ENCODE results near the gene VPS9D1.

Gene VPS9D1

GRCh38 chr16:89732918-89733242, 12.2 kb upstream of the VPS9D1 start:
- in situ Hi-C loops (cut with HindIII; ENCODE audit: low sequenced_read_pairs) = loop anchor here (5.0 kb wide), 2 partner anchors 46 to 64 kb away; partner anchors contain the start of gene CDK10

GRCh38 chr16:89732142-89732917, 11.6 kb upstream of the VPS9D1 start:
- in situ Hi-C loops (cut with HindIII; ENCODE audit: low sequenced_read_pairs) = loop anchor here (5.0 kb wide), 2 partner anchors 45 to 65 kb away; partner anchors contain the start of gene CDK10

DNA sequence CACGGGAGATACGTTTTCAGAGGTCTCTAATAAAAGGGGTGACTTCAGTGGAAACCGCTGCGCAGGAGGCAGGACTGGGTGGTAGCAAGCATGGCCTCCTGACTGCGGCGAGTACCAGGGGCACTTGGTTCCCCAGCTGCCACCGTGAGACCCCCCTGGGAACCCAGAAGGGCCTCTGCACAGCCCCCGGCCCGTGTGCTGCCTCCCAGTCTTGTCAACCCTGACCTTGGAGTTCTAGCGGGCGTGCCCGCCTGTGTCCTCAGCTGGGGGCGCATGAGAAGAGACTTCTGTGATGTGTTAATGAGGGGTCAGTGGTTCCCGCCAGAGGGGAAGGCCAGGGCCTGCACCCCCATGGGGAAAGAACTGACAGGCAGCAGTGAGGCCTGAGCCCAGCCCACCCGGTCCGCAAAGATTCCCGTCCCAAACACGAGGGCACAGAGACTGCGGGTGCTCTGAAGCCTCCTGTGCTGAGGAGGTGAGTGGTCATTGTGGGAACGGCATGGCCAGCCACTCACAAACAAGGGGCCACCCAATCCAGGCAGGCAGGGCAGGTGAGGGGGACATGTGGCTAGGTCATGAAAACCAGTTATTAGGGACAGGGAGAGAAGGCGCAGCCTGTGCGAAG, 10.0 kb upstream of the VPS9D1 start:
- in situ Hi-C loops (cut with HindIII; ENCODE audit: low sequenced_read_pairs) = loop anchor here (5.0 kb wide), 2 partner anchors 43 to 67 kb away; partner anchors contain the start of gene CDK10

DNA sequence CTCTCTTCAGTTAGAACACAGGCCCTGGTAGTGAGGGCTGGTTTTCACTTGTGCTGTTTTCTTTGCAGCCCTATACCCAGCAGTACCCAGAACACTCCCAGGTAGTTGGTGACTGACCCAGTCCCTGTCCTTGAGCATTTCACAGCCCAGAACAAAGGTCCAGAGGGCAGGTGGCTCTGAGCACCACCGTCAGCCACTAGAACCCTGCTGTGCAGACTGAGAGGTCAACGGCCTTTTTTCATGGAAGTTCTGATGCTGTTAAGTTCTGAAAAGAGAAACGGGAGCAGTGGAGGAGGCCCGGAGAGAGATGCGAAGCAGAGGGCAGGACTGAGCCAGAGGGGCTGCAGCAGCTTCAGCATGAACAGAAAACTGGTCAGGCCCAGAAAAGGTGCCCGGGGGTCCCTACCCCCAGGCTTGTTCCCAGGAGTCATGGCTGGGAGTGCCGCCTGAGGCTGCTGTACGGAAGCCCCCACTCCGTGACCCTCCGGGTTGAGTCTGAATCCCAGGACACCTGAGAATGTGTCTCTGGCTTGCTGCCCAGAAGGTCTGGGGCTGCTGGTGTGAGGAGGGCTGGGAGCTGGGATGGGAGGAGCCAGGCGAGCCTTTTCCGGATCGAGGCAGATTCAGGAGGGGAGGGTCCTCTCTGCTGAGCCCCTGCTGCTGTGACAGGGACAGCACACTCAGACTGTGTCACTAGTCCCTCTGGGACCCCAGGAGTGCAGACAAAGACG, 9.3 kb upstream of the VPS9D1 start:
- in situ Hi-C loops (cut with HindIII; ENCODE audit: low sequenced_read_pairs) = loop anchor here (5.0 kb wide), 2 partner anchors 43 to 67 kb away; partner anchors contain the start of gene CDK10

GRCh38 chr16:89729293-89729692, 8.6 kb upstream of the VPS9D1 start:
- in situ Hi-C loops (cut with HindIII; ENCODE audit: low sequenced_read_pairs) = no loop called here

GRCh38 chr16:89727406-89728120, 6.9 kb upstream of the VPS9D1 start:
- in situ Hi-C loops (cut with HindIII; ENCODE audit: low sequenced_read_pairs) = no loop called here

- in situ Hi-C loops (cut with HindIII; ENCODE audit: low sequenced_read_pairs) = no loop called here
Measured at GRCh38 chr16:89723279-89724250, 2.9 kb upstream of the VPS9D1 start.

DNA sequence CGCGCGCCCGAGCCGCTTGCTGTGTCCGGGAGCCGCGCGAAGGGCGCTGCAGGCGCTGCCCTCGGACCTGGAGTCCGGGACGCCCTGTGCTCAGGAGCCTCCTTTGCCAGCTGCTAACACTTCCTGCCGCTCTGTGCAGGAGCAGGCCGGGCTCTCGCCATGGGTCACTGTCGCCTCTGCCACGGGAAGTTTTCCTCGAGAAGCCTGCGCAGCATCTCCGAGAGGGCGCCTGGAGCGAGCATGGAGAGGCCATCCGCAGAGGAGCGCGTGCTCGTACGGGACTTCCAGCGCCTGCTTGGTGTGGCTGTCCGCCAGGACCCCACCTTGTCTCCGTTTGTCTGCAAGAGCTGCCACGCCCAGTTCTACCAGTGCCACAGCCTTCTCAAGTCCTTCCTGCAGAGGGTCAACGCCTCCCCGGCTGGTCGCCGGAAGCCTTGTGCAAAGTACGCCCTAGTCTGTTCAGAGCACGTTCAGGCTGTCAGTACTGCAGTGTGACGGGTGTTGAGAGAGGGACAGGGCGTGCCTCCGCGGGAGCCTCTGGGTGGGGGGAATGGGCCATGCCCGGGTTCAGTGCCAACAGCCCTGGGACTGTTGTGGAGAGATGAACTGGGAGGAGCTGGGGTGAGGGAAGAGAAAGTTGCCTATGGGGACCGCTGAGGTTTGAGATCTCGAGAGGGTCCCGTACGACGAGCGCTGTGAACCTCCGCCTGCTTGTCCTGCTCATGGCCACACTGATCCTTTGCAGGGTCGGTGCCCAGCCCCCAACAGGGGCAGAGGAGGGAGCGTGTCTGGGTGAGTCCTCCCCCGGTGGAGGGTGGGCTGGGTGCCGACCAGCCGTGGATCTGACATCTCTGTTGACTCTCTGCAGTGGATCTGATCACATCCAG, 1.9 kb upstream of the VPS9D1 start:
- in situ Hi-C loops (cut with HindIII; ENCODE audit: low sequenced_read_pairs) = no loop called here

GRCh38 chr16:89721546-89722391, 1.1 kb upstream of the VPS9D1 start:
- in situ Hi-C loops (cut with HindIII; ENCODE audit: low sequenced_read_pairs) = no loop called here

DNA sequence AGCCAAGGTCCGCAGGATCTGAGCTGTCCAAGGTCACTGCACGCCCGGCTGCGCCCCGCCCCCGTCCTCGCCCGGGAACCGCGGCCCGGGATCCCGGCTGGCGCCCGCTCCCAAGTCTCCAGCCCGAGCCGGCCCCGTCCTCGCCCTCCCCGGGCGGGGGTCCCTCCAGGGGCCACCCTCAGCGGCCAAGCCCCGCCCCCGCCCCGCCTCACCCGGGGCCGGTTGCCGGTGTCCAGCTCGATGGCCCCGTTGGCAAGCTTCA, 216 bp downstream of the VPS9D1 start:
- in situ Hi-C loops (cut with HindIII; ENCODE audit: low sequenced_read_pairs) = no loop called here

DNA sequence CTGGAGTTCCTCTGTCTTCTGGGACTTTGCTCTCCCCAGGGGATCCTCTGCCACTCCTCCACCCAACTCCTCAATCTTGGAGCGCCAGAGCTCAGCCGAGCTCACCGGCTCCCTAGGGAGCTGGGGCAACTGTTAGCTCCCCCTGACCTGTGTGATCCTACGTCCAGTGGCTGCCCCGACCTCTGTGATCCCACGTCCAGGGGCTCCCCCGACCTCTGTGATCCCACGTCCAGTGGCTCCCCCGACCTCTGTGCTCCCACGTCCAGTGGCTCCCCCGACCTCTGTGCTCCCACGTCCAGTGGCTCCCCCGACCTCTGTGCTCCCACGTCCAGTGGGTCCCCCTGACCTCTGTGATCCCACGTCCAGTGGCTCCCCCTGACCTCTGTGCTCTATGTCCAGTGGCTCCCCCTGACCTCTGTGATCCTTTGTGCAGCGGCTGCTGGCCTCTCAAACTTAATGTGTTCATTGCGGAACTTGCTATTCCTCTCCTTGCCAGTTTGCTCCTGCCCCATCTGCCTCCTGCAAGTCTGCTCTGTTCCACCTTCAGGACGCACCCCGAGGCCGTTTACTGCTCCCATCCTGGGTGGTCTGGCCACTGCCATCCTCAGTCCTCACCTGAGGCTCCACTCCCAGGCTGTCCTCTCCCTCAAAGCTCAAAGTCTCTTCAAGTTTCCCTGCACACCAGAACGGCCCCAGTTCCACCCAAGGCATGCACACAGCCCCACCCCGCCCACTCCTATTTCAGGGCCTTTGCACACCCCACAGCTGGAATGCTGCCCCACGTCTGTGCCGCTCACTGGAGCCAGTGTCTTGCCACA, 2.8 kb downstream of the VPS9D1 start:
- in situ Hi-C loops (cut with HindIII; ENCODE audit: low sequenced_read_pairs) = no loop called here

DNA sequence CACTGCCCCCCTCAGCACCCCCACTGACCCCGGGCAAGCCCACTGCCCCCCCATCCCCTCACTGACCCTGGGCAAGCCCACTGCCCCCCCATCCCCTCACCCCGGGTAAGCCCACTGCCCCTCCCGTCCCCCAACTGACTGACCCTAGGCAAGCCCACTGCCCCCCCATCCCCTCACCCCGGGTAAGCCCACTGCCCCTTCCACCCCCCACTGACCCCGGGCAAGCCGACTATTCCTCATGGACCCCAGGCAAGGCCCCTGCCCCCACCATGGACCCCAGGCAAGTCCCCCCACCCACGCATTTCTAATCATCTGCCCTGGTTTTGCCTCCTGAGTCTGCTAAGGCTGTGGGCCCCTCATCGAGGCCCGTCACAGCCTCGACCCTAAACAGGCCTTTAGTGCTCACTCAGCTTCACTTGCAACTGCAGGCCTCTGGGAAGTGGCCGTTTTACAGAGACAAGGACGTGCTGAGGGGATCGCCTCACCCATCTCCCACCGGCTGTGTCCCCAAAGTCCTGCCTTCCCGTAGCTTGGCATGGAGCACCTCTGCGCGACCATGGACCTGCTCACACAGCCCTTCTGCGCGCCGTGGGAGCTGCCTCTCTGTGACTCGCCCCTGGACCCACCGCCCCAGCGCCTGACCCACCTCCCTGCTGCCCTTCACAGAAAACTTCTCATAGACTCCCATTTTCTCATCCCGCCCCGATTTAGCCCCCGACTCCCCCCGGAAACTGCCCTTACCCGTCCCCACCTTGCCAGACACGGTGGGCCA, 3.6 kb downstream of the VPS9D1 start:
- in situ Hi-C loops (cut with HindIII; ENCODE audit: low sequenced_read_pairs) = no loop called here

- in situ Hi-C loops (cut with HindIII; ENCODE audit: low sequenced_read_pairs) = no loop called here
Measured at GRCh38 chr16:89716493-89716892, 4.2 kb downstream of the VPS9D1 start.

DNA sequence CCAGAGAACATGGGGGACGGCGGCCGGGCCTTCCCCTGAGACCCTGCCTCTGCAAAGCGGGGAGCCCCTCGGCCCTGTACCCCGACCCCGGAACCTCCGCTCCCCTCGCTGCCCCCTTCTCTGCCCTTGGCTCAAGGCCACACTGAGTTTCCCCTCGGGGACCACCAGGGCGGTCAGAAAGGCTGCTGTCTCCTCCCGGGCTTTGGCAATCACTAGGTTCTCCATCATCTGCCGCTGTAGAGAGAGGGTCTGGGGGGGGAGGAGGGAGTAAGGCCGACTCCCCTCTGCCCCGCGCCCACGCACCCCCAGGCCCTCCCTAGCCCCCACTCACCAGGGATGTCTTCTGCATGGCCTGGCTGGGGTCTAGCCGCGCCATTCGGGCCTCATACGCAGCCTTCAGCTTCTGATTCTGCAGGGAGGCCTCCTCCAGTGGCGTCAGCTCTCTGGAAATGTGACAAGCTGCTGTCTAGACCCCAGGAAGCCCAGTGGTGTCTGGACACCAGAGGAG, 8.4 kb downstream of the VPS9D1 start:
- in situ Hi-C loops (cut with HindIII; ENCODE audit: low sequenced_read_pairs) = loop anchor here (5.0 kb wide), 2 partner anchors 45 to 150 kb away; partner anchors contain the start of gene RPL13

GRCh38 chr16:89711601-89712273, 9.0 kb downstream of the VPS9D1 start:
- in situ Hi-C loops (cut with HindIII; ENCODE audit: low sequenced_read_pairs) = loop anchor here (5.0 kb wide), 2 partner anchors 46 to 149 kb away; partner anchors contain the start of gene RPL13

Measured in endothelial cell of hepatic sinusoid (primary cell).